ENCODE results near the gene HRH1.
"Not testable (repeated sequence)": the region's sequence is repeated elsewhere in the genome, so short reads cannot be mapped to it uniquely, and the experiment has no call there.

Gene HRH1

GRCh38 chr3:11211531-11212298, 57.4 kb downstream of the HRH1 start:
- no peak for TF ChIP-seq CTCF (IDR thresholded peaks at IDR 0.05; ENCODE audit: borderline replicate concordance, insufficient read depth, low read depth, low read length)
- H3K4me3 ChIP-seq (ENCODE audit: low read depth, low read length), result no peak overlapping the region

- TF ChIP-seq CTCF (IDR thresholded peaks at IDR 0.05; ENCODE audit: borderline replicate concordance, insufficient read depth, low read depth, low read length), result no peak
Measured at GRCh38 chr3:11212299-11212608, 58.0 kb downstream of the HRH1 start.

GRCh38 chr3:11212784-11213183, 58.5 kb downstream of the HRH1 start:
- H3K4me3 ChIP-seq (ENCODE audit: low read depth, low read length), result no peak overlapping the region
- no peak for TF ChIP-seq CTCF (IDR thresholded peaks at IDR 0.05; ENCODE audit: borderline replicate concordance, insufficient read depth, low read depth, low read length)

More at GRCh38 chr3:11212299-11212608, 58.0 kb downstream of the HRH1 start:
- H3K4me3 ChIP-seq (ENCODE audit: low read depth, low read length), result no peak overlapping the region

- H3K4me3 ChIP-seq (ENCODE audit: low read depth, low read length), result no peak overlapping the region
- TF ChIP-seq CTCF (IDR thresholded peaks at IDR 0.05; ENCODE audit: borderline replicate concordance, insufficient read depth, low read depth, low read length), result no peak
Measured at GRCh38 chr3:11213810-11214450, 59.6 kb downstream of the HRH1 start.

GRCh38 chr3:11214451-11214978, 60.2 kb downstream of the HRH1 start:
- no peak overlapping the region for H3K4me3 ChIP-seq (ENCODE audit: low read depth, low read length)
- TF ChIP-seq CTCF (IDR thresholded peaks at IDR 0.05; ENCODE audit: borderline replicate concordance, insufficient read depth, low read depth, low read length), result no peak

- H3K4me3 ChIP-seq (ENCODE audit: low read depth, low read length), result not testable (repeated sequence)
Measured at GRCh38 chr3:11217370-11217769, 63.1 kb downstream of the HRH1 start.

- H3K4me3 ChIP-seq (ENCODE audit: low read depth, low read length), result no peak overlapping the region
- no peak for TF ChIP-seq CTCF (IDR thresholded peaks at IDR 0.05; ENCODE audit: borderline replicate concordance, insufficient read depth, low read depth, low read length)
Measured at GRCh38 chr3:11220230-11220629, 65.9 kb downstream of the HRH1 start.

Data from GM12875 (cell line).